ENCODE data around the gene GARIN5B.

DNA sequence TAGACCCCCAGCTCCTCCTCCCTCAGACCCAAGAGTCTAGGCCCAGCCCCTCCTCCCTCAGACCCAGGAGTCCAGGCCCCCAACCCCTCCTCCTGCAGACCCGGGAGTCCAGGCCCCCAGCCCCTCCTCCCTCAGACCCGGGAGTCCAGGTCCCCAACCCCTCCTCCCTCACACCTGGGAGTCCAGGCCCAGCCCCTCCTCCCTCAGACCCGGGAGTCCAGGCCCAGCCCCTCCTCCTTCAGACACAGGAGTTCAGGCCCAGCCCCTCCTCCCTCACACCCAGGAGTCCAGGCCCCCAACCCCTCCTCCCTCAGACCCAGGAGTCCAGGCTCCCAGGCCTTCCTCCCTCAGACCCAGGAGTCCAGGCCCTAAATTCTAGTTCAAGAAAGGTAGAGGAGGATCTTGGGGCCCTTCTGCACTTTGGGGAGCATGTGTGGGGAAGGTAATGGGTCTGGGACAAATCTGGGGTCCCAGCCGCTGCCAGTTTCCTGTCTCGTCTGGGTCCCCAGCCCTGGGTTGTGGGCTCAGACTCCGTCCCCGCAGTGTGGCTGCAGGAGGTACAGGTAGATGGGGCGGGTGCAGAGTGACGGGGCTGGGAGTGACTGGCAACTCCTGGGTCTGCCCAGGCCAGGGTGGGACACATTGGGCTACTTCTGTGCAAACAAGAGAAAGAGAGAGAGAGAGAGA is 10.4 kb upstream of the GARIN5B start:
- TF ChIP-seq, protein P1, sequence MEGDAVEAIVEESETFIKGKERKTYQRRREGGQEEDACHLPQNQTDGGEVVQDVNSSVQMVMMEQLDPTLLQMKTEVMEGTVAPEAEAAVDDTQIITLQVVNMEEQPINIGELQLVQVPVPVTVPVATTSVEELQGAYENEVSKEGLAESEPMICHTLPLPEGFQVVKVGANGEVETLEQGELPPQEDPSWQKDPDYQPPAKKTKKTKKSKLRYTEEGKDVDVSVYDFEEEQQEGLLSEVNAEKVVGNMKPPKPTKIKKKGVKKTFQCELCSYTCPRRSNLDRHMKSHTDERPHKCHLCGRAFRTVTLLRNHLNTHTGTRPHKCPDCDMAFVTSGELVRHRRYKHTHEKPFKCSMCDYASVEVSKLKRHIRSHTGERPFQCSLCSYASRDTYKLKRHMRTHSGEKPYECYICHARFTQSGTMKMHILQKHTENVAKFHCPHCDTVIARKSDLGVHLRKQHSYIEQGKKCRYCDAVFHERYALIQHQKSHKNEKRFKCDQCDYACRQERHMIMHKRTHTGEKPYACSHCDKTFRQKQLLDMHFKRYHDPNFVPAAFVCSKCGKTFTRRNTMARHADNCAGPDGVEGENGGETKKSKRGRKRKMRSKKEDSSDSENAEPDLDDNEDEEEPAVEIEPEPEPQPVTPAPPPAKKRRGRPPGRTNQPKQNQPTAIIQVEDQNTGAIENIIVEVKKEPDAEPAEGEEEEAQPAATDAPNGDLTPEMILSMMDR (IDR thresholded peaks at IDR 0.05): no peak
- no peak for TF ChIP-seq POLR2A (IDR thresholded peaks at IDR 0.05)

All from uterus (tissue), 2 donors.